GM12891 (cell line): ENCODE measurements around the gene ANO4.

Source experiments
- POLR2A ChIP-seq: IDR thresholded peaks from 2 replicates; pipeline ENCODE4 v1.6.1; 2011; ENCODE audit warnings: low read depth, low read length, control low read depth
- POLR2AphosphoS5 ChIP-seq: IDR thresholded peaks from 2 replicates; pipeline ENCODE4 v1.6.1; 2011; ENCODE audit warnings: low read depth, low read length, control low read depth

- TF ChIP-seq POLR2AphosphoS5, result no peak
- no peak for TF ChIP-seq POLR2A
Measured at GRCh38 chr12:101010896-101011295, 216.3 kb downstream of the ANO4 start.
